Medulla oblongata (tissue), 1 donor: ENCODE data around the gene MEG3.

ENCODE experiments used
- DNase-seq: peaks from one replicate; pipeline ENCODE4 v3.0.0-alpha.2; 2015; ENCODE audit errors: extremely low spot score

The MEG3 gene

DNA sequence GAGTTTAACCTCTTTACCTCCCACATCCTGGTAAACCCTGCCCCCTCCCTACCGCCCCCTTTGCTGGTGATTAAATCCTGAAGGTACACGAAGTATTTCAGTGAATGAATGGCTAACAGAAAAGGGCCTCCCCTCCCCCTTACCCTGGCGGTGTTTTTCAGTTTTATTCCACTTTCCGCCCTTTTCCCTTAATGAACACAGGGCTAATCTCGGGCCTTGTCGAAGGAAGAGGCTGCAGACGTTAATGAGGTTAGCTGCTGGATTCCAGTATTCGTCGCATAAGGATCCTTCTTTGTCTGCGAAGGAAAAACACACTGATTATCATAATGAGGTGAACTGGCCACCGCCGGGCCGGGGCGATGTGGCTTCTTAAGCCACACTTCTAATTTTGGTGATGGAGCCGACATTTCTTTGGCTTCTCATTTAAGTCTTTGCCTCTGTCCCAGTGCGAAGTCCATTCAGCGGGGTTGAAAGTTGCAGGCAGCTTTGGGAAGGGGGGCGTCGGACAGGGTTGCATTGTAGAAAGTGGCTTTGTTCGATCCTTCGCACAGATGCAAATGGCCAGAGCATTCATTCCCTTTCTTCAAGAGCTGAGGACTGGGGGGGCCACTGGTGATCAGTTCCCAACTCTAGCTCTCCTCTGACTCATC, 6.5 kb downstream of the MEG3 start:
- DNase-seq: no peak

DNA sequence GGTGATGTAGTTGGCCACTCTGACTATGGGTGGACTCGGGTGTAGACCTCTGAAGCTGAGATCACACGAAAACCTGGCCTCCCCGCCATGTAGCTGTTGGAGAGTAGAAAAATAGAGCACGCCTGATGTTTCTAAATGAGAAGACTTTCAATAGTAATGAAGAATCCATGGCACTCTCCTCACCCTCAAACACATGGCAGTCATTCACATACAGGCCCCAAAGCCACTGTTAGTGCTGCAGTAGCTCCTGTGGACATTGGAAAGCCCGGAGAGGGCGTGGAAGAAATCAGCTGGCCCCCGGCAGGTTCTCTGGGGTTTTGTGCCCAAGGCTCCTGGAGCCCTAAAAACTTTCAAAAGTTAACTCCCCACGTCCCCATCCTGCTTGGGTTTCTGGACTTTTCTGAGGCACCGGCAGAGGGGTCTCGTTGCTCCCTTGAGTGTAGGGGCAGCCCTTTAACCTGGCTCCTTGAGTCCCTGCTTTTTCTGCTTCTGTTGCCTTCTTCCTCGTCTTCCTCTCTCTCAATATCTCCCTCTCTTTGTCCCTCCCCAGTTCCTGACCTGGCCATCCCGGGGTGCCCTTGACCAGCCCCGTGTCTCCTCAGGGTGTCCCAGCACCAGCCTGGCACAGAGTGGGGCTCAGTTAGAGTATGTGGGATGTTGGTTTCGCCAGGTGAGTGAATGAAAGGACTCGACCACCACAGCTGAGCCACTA, 8.3 kb downstream of the MEG3 start:
- no peak for DNase-seq

GRCh38 chr14:100834794-100835547, 9.1 kb downstream of the MEG3 start:
- no peak for DNase-seq

- no peak for DNase-seq
Observed at GRCh38 chr14:100835548-100836310, 9.8 kb downstream of the MEG3 start.

DNA sequence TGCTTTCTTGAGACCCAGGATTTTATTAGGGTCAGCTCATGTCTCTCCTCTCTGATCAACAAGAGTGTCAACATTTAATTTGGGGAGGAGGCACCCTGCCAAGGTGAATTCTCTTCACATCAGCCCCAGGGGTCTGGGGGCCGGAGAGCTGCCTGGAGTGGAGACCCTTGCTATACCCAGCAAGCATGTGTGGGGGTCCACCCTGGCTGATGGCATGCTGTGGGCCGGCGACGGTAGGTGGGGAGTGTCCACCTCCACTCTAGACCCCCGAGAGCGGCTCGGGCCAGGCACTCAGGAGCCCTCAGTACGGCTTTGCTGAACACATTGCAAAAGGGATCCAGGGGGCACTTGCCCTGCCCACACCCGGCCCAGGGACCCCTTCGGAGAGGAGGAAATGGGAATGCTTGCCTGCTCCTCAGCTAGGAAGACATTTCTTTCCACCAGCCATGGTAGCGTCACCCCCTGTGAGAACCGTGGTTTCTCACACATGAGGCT, 10.4 kb downstream of the MEG3 start:
- DNase-seq: no peak

DNA sequence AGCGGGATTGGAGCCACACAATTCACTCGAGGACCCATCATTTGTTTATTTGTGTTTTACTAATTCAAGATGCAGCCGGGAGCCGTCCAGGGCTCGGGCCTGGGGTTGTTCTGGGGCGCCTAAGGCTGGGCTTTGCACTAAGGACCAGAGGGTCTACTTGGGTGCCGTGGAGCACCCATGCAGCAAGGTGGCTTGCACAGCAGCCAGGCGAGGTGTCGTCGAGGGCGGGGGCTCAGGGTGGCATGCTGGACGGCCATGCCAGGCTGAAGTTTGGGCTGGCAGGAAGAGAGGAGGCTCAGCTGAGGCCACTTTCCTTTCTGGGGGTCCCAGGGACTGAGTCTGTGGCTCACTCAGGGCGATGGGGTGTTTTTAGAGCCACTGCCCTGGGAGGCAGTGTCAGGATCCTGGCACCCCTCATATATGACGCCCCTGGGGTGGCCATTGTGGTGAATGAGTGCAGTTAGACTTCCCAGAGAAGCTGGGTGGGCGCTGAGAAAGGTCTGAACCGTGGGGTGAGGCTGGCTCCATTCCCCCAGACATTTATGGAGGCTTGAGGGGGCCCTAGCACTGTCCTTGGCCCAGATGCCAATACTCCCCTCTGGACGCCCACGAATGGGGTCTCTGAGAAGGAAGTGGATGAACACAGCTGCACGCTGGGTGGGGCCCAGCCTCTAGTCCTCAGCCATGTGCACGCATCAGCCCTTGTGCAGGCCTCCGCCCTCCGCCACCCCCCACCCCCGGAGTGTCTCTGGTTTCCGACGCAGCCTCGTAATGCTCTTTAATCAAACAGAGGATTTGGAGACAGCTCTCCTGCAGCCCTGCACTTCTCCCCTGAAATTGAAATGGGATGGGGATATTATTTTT, 11.3 kb downstream of the MEG3 start:
- DNase-seq: no peak

GRCh38 chr14:100837805-100838350, 12.0 kb downstream of the MEG3 start:
- DNase-seq: no peak

- no peak for DNase-seq
Observed at GRCh38 chr14:100838493-100839314, 12.8 kb downstream of the MEG3 start.

- no peak for DNase-seq
Observed at GRCh38 chr14:100839315-100839585, 13.3 kb downstream of the MEG3 start.

DNA sequence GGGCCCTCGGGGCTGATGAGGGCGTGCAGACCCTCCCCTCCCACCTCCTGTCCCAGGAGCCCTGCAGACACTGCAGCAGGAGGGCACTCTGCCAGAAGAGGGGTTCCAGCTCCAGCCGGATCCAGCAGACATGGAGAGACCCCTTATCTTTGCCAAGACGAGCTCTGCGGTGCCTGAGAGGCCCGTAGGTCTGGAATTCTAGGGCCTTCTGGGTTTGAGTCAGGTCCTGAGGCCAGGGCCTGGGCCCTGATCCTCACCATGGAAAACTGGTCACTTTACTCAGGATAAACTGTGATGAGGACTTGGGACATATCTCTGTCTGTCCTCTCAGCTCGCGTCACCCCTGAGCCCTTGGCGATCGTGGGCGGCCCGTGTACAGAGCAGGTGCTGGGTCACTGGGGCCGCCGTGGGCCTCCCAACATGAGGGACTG, 13.8 kb downstream of the MEG3 start:
- no peak for DNase-seq

DNA sequence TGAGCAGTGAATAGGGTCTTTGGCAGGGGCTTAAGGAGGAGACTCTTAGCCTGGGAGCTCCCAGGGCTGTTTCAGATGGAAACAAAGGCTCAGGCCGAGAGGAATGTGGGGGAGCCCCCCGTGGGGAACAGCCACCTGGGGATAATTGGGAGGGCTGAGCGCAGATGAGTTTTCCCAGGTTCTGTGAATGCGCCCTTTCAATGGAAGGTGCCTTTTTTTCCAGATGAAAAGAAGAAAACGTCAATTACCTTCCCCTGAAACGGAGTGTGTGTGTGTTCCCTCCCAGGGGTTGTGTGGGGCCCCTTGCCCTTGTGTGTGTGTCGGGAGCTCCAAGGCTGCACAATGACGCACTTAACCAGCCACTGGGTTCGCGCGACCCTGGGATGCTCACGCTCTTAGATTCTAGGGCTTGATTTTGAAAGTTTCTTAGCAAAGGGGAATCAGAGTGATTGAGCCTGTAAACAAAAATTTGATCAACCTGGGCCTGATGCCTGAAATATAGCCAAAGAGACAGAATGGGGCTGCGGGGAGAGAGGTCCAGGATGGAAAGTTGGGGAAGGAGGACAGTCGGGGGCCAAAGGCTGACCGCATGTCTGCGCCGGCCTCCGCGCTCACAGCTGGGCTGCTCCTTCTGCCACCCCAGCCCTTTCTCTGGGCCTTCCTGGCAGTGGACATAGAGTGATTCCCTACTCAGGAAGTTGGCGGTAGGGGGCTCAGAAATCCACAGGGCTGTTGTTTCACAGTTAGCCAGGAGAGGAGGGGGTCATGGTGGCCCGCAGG, 14.6 kb downstream of the MEG3 start:
- no peak for DNase-seq

- DNase-seq: no peak
Observed at GRCh38 chr14:100841066-100841760, 15.3 kb downstream of the MEG3 start.

GRCh38 chr14:100841761-100842403, 16.0 kb downstream of the MEG3 start:
- DNase-seq: no peak

DNA sequence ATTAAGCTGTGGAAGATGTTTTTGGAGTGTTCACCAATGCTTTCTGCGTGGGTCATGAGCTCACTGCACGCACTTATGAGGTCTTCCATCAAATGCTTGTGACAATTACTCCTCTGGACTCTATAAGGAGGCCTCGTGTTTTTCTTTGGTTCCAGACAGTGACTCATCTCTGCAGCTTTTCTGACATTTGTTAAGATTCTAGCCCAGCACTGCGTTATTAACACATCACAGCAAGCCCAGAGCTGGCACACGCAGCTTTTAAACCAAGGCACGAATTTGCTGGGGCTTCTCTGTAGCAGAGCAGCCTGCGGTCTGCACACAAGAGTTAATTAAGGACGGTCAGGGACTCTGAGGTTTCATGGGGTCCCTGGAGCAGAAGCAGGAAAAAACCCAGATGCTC, 16.9 kb downstream of the MEG3 start:
- DNase-seq: peak; percentile 7

DNA sequence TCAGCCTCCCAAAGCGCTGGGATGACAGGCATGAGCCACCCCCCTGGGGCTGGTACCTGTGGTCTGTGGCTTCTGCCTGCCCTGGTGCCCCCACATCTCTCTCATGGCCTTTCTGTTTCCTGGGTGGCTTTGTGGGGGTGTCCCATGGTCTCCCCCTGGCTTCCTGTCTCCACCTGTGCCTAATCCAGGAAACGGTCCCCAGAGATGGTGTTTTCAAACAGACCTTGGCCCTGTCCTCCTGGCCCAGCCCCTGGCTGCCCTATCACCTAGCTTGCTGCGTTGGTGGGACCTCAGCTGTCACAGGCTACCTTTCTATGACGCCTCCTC, 18.1 kb downstream of the MEG3 start:
- DNase-seq: no peak

DNA sequence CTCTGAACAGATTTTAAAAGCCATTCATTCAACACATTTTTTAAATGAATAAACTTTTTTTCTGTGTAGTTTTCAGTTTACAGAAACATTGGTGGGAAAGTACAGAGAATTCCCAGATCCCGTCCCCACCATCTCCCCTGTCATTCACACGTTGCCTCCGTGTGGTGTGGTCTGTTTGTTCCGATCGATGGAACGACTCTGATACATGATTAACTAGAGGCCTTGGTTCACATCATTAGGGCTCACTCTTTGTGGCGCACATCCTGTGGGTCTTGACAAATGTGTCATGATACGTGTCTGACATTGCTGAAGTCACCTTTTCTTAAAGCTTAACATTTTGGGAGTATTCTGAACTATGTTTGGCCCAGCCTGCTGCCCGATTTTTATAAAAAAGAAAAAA, 18.5 kb downstream of the MEG3 start:
- DNase-seq: no peak

DNA sequence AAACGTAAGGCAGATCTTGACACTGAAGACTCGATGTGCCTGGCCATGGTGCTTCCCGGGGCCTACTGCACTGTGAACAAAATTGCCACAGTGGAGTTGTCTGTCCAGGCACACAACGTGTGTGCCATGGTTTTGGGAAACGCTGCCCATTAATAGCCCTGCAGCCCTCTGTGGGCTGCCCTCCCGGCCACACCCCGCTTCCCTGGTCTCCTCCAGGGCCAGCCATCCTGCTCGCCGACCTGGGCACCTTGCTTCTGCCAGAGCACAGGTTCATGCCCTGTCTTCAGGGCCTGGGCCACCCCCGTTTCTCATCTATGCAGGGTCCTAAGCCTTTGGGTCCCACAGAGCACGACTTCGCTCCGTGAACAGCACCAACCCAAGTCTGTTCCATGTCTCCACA, 18.9 kb downstream of the MEG3 start:
- DNase-seq: no peak

- DNase-seq: no peak
Observed at GRCh38 chr14:100845341-100845740, 19.4 kb downstream of the MEG3 start.
